Erythroblast (primary cell): Measurements from ENCODE around the gene ANKRD63.

ENCODE experiments used
- GATA1 ChIP-seq: IDR thresholded peaks from 2 replicates; pipeline ENCODE4 v1.6.1; 2011; ENCODE audit warnings: low read depth, mild to moderate bottlenecking, control low read depth, low read length, moderate library complexity
- POLR2A ChIP-seq: IDR thresholded peaks from 2 replicates; pipeline ENCODE4 v1.6.1; 2011; ENCODE audit warnings: mild to moderate bottlenecking, low read length

DNA sequence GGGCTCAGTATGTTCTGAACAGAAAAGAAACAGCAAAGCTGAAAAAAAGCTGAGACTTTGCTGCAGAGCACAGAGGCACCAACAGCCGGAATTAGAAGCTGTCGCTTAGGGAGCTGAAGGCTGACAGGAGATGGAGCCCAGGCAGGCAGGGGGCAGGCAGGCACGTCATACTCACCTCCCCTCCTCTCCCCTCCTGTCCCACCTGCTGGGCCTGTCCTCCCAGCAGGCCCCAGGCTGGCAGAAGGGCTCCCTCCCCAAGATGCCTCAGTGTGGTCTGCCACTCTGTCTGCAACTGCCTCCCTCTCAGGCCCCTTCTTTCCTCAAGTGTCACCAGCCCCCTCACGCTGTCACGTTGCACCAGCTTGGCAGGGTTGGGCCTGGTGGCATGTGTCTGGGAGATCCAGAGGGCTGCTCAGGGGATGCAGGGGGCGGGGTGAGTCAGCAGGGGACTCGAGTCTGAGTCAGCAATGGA, 3.2 kb upstream of the ANKRD63 start:
- TF ChIP-seq POLR2A (no peak), GATA1 (no peak)
